ENCODE measurements around the gene RGPD3.
"Not testable (repeated sequence)": the region's sequence is repeated elsewhere in the genome, so short reads cannot be mapped to it uniquely, and the experiment has no call there.

- TF ChIP-seq POLR2A (IDR thresholded peaks at IDR 0.05; ENCODE audit: low read length); GATA1 (IDR thresholded peaks at IDR 0.05; ENCODE audit: low read depth, low read length): not testable (repeated sequence)
Observed at GRCh38 chr2:106489701-106490100, 21.5 kb upstream of the RGPD3 start.
